HG03565 (cell line): Measurements from ENCODE around the gene UBA3.
A peak's percentile ranks its signal among the peaks of the same experiment; 100 is the strongest.

ENCODE experiments used
- ATAC-seq: cut with Tn5 transposase; IDR thresholded peaks from one replicate; pipeline ENCODE4 v1.9.1; 2021; ENCODE audit warnings: mild to moderate bottlenecking, moderate library complexity; ENCODE audit not compliant: unreplicated experiment

The UBA3 gene

DNA sequence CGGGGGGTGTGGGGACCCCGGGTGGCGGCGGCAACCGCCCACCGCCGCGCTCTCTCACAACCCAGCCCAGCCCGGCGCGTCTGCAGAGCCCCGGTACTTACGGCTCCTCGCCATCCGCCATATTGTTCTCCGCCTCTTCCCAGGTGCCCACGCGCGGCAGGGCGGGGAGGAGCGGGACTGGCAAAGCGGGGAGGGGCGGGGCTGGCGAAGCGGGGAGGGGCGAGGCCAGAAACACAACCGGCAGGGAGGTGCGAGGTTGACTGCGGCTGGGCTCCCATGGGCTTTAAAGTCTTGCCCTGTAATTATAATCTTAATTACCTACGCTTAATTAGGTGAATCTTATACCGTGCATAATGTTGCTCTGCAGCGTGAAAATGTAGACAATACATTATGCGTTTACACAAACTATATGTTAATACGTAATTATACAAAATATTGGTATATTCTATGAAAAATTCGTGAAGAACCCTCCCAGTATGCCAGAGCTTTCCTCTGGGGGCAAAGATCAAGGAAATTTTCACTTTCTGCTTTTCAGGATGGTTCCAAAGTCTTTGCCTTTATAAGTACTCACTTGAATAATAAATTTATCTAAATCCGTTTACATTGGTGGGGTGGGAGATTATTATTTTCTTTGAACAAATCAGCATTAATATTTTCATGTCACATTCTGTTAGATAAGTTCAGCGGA is at the start of gene UBA3:
UBA3 (minus strand) TSS at position 133 of the 688 bp plus-strand sequence; CDS start at position 121, 12 bp downstream.
- peak; percentile 27 for ATAC-seq

DNA sequence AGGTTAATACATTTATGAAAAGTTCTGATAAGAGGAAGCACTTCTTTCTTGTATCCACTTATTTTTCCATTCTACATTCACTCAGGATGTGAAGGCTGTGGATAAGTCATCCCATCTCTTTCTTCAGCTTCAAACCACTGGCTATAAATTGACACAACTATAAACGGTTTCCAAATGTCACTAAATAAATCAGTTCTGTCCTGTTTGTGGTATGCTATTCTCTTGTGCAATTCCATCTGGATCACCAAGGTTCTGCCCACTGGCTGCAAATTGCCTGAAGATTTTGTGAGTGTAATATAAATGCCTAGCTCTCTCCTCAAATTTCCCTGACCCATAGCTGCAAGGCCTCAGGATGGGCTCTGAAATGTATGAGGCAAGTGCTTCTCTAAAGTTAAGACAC is 49.4 kb upstream of the UBA3 start:
- no peak for ATAC-seq

DNA sequence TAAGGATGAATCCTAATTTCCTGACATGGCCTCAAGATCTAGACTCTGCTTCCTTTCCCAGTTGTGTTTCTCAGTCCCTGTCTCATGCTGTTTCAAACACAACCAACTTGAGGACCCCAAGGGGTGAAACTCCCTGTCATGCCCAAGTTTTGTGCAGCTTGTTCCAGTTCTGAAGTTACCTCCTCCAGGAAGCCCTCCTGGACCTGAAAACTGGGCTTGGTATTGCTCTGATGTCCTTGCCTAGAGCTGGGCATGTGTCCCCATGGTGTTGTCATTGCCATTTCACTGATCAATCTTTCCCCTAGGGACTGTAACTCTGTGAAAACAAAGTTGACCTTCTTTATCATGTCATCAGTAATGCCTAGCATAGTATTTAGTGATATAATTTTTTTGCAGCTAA is 48.3 kb upstream of the UBA3 start:
- ATAC-seq: no peak

DNA sequence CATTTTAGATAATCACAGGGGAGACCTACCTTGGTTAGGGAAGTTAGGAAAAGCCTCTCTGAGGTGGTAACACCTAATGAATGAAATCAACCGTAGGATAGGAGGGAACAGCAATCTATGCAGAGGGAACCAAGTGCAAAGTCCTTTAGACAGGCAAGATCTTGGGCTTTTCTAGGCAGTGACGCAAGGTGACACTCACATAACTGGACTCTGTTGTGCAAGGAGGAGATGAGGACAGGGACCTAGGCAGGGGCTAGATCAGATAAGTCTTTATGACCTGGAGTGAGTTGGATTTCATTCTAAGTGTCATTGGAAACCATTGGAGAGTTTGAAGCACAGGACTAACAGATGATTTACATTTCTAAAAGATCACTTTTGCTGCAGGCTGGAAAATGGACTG is 46.8 kb upstream of the UBA3 start:
- no peak for ATAC-seq

DNA sequence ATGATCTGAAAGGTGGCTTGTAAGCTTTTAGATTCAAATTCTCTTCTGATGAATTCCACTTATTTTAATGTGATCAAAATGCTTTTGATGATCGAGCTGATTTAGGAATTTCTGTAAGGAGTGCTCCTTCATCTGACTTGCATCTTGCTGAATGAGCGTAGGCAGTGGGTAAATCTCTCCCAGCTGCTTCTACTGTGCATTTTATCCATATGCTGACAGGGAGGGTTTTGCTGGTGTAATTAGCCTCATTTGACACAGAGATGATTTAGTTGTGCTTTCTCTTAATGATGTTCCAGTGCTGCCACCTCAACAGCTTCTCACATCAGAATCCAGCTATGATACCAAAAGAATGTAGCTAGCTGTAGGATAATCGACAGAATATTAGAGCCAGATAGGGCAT is 46.1 kb upstream of the UBA3 start:
- ATAC-seq: no peak

DNA sequence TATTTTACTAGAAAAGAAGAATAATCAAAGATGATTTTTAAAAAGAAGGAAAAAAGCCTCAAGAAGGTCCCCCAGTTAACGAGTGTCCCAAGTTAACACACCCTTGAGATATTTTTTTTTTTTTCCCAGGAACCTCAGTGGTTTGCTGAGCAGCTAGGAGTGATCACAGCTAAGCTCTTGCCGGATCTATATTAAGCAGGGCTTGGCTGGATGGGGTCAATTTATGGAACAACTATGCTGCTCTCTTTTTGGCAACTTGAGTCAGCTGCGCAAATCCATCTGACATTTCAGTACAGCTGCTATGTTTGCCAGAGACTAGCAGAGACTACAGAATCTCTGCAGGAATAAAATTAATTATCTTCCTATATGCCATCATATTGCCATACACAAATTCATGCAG is 42.2 kb upstream of the UBA3 start, which contains the start of gene LMOD3:
LMOD3 (minus strand) TSS at position 193 of the 400 bp plus-strand sequence. CDS start 209 bp downstream, outside the sequence.
- no peak for ATAC-seq

DNA sequence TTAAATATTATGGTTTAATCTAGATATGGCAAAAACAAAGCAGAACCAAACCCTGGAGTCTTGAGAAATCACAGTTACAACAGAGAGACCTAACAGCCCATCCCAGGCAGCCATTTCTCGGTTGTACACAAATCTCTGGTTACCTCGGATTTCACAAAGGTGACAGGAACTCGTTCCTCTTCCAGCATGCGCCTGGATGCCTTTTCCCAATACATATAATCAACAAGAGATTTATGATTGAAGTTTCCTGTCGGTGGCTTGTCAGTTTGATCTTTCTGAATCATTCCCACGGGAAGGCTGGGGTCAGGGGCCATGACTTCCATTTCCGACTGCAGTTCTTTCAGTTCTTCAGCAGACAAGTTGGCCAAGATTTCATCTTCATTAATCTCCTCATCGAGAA is 41.8 kb upstream of the UBA3 start:
- ATAC-seq: no peak

DNA sequence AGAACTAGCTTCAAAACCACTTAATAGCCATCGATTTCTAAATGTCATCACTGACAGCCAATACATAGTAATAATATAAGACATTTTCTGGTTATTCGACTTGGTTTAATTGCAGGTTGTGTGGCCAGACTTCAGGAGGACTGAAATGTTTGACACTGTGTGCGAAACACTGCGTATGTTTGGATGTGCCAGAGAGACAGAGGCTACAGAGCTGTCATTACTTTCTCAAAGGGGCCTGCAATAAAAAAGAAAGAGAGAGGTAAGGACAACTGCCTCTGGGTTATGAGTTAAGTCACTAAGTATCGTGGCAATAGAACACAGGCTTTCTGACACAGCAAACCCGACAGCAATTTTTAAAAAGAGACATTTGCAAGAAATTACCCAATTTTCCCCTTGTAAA is 41.3 kb upstream of the UBA3 start:
- no peak for ATAC-seq

DNA sequence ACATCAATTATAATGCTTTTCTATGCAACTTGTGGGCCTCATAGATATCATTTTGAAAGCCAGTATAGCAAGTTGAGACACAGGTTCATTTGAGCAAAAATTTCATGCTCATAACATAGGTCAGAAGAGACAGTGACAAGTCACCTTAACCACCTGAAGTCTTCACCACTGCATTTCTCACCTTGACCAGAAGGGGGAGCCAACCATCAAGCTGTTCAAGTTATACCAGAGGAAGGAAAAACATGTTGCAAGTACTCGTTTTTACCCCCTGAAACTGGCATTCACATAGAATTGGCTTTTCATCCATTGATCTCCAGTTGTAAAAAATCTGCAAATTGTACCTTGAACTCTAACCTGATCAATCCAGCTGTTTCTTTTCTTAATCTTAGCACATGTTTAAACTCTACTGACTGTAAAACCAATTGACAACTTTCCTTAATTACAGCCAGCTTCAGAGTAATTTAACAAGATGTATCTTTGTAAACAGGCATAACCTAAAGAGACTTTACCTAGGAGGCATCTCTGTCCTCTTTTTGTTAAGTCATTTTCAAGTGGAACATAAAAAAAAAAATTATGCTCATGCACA is 40.8 kb upstream of the UBA3 start:
- ATAC-seq: peak; percentile 90

DNA sequence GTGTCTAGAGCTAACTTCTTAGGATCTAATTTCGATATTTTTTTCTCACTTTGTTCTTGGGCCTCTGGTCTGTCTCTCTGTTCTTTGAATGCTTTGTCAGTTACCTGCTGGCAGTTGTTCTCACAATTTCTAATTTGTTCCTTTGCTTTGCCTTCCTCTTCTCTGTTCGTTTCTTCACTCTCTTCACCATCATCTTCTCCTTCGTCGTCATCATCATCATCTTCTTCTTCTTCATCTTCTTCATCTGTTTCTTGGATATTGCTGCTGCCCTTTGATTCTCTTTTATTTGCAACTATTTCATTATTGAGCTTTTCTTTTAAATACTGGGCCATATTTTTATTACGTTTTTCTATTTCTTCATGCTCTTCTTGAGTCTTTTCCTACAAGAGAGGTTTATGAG is 39.5 kb upstream of the UBA3 start:
- no peak for ATAC-seq

DNA sequence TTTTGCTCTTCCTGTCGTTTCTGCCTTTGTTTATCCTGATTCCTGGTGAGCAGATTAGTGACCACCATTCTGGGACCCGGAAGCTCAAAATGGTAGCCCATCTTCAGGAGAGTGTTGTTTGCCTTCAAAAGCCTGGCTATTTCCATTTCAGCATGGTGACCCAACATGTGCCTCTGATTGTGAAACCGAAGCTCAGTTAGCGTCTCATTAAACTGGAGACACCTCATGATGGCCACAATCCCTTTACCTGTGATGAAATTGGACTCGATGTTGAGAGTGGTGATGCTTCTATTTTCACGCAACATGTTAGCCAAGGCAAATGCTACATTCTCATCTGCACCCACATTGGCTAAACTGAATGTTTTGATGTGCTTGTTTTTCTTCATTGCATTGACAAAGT is 39.0 kb upstream of the UBA3 start:
- no peak for ATAC-seq

DNA sequence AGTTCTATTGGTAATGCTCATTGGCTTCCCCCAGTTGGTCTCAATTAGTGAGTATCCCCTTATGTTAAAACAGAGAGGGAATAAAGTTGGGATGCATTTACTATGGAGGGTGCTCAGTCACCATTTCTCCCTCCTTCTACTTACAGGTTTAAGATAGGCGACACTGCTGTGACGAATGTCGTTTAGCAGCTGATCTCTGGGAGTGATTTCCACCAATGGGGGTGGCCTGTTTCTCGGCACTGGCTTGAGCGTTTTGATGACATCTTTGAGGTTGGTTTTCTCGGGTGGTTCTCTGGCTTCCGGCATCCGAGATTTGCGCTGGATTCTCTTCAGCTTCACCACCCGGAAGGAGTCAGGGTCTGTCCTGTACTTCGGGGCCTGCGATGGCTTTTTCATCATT is 38.4 kb upstream of the UBA3 start:
- ATAC-seq: no peak

DNA sequence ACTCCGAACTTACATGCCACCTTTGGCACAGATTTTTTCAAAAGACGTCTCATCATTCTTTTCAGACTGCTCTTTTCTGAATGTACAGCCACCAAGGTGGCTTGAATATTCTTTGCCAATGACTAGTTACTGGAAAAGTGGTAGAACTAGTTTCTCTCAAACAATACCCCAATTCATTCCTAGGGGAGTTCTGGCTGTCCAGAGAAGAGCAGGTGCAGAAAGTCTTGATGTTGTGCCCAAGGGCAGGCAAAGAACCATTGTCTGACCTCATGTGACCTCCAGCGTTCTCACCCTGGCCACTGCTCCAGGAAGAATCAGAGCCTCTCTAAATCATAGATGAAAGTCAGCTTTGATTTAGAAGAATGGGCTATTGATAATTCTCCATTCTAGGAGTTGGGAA is 36.7 kb upstream of the UBA3 start:
- ATAC-seq: no peak

DNA sequence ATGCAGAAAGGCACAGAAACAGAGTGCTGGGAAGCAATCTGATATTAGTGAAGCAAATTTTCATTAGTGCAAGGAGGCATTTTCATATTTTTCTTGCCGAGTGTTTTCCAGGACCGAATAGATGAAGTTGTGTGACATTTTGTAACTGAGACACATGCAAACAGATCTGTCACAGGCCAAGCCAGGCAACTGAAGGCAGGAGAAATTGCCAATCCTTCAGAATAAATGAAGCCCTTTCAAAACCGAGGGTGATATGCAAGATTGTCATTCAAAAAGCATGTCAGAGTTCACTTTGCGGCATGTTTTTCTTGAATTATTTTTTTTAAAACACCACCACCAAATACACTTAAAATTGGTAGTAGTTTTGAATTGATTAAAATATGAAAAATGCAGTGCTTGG is 36.0 kb upstream of the UBA3 start:
- ATAC-seq: no peak

DNA sequence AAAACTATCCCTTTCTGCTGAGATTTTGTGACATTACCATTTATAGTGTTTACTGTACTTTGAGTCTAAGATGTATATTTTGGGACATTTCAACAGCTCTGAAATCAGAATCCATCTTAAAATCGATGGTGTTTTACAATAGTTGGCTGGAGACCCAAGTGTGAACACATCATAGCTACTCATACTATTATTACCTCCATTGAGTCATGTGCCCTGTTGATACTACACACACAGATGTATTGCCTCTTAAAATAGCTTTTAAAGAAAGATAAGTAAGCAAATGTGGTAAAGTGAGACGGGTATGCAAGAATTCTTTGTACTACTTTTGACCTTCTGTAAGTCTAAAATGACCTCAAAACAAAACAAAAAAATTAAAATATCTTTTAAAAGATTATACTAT is 35.6 kb upstream of the UBA3 start:
- ATAC-seq: no peak

DNA sequence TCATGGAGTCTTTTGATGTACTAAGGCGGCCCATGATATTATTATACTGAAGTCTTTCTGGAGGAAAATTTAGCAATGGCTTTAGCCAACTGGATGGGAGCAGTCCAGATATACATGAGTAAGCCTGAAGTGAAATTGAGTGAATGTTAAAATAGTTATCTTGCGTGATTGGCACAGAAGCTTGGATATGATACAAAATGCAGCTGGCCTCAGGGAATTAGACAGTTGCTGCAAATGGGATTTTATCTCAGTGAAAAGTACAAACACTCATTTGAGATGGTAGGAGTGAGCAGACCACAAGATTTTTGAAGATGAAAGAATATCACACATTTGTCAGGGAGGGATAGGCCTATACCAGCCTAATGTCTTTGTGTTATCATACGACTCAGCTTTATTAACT is 33.4 kb upstream of the UBA3 start:
- ATAC-seq: no peak

DNA sequence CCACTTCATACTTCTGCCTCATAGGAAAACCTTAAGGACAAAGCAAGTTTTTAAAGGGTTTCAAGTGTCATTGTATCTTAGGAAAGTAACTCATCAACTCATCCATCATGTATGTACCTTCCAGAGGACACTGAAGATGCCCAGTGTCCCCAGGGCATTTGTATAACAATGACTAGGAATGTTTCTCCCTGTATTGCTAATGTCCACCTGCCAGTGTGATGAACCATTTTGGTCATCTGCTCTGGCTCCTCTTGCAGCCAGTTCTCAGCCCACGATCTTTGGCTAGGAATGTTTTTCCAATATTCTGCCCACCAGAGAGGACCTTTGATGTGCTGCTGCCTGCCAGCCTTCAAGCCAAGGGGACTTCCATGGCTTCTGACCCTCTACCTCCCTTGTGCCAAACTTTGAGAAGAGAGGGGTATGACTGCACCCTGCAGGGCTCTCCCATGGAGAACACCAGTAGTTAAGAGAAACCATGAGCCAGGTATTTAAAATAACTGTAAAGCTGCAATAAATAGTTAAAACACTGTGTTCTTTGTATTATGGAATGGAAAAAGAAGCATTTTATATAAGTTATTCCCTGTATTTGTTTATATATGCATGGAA is 30.9 kb upstream of the UBA3 start:
- no peak for ATAC-seq

DNA sequence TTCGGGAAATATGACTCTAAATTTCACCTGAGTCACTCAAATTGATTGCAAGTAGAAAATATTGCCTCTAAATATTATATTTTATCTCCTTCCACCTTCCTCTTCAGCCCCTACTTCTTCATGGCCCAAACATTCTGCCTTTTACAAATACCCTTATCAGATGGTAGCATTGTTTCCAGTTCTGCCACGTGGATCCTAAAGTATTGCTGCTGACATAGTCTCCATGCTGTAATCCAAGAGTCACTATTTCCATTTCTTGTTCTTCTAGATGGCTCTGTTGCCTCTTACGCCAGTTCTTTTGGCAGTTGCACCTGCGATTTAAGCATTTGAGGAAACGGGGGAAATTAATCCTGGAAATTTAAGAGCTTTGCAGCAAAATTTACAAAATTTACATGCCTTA is 28.6 kb upstream of the UBA3 start:
- no peak for ATAC-seq

DNA sequence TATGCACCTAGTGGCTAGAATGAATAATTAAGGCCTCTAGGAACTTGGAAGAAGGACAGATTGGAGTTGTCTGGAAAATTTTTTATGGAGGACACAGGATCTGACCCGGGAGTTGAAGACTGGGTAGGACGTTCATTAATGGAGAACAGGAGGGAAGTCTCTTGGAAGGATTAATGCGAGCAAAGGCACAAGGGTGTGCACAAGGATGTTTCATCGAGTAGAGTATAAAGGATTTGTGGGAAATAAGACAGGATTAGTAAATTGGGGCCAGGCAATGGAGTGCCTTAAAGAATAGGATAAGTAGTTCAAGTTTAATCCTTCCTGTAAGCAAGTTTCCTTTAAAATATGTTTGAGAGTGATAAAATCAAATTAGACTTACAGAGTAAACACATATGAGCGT is 27.7 kb upstream of the UBA3 start:
- ATAC-seq: no peak

DNA sequence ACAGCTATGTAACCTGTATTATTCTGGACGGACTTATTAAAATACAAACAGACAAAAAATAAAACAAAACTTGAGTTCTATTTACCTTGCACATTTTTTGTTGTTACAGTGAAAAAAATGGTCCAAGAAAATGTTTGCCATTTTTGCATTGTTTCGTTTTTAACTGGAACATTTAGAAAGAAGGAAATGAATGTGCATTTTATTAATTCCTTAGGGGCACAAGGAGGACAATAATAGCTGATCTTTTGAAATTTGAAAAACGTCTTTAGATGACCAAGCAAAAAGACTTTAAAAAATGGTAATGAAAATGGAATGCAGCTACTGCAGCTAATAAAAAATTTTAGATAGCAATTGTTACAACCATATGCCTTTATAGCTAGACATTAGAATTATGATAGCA is 25.2 kb upstream of the UBA3 start:
- no peak for ATAC-seq

DNA sequence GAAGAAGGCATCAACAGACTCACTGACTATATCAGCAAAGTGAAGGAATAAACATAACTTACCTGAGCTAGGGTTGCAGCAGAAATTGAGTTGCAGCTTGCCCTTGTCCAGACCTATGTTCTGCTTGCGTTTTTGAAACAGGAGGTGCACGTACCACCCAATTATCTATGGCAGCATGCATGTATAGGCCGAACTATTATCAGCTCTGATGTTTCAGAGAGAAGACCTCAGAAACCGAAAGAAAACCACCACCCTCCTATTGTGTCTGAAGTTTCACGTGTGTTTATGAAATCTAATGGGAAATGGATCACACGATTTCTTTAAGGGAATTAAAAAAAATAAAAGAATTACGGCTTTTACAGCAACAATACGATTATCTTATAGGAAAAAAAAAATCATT is 24.4 kb upstream of the UBA3 start:
- no peak for ATAC-seq

DNA sequence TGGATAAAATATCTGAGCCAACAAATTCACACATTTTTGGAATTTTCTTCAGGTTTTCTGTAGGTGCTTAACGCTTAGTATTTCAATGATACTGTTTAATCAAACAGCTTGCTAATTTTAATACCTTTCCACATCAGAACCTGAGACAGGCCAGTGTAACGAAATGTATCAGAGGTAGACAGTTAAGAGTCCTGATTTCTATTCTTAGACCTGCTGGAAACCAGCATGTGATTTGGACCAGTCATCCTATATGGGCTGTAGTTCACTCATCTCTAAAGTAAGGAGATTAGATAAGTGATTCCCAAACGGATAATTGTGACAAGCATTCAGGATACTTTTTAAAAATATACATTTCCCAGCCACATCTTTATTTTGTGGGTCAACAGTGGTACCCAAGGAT is 23.0 kb upstream of the UBA3 start:
- no peak for ATAC-seq

DNA sequence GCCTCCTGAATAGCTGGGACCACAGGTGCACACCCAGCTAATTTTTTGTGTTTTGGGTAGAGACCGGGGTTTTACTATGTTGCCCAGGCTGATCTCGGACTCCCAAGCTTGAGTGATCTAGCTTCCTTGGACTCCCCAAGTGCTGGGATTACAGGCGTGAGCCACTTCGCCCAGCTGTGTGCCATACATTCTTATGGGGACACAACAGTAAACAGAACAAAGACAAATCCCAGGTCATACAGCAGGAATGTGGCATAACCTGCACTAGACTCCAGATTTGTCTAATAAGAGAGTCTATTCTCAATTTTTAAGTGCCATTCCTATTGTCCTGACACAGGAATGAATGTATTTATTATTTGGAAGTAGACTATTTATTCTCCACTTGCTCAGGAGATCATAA is 22.2 kb upstream of the UBA3 start:
- no peak for ATAC-seq
